ENCODE results near the gene SRGAP1. TPM values are rescaled to one million over a fixed set of nuclear protein-coding genes. Genes with fewer than 3 reads are reported as not detected.

SRGAP1 gene
- total and polyA plus RNA-seq, 7 donors = 0.23 to 5.1 (median 1.5) TPM

DNA sequence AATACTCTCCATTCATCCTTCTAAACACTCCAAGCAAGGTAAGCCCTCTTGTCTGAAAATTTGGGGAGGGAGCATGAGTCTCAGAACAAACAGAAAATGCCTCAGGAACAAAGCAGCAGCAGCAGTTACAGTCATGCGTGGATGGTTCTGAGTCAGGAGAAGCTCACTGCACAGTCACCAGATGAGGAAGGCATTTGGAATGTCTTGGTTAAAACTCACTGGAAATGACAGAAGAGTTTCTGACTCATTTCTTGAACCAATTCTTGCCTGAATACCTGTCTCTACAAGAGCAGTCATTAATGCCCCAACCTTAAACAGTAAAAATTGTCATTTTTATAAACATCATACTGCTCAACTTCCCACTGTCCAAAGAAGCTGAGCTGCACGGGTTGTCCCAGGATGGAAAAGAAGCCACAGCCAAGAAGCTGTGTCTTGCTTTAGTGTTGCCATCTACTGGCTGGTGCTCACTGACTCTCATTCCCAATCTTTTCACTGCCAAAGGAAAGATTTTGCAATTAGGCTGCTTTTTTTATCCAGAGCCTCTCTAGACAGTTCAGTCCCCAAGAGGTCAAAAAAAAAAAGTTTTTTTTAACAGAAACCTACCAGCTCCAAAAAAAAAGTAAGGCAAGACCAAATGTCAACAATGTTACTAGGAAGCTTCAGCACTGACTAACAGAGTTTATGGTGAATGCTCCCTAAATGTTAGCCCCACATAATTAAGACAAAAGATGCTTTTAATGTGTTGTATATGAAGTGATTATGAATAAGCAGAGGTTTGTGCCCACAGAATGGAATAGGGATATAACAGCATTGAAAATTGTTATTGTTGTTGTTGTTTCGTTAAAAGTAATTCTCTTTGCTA, 337.2 kb downstream of the SRGAP1 start:
- 35 to 38% (median 35%) methylated on average over 3 of the region's 3 CpGs for WGBS, 3 donors
- TF ChIP-seq, protein P1, sequence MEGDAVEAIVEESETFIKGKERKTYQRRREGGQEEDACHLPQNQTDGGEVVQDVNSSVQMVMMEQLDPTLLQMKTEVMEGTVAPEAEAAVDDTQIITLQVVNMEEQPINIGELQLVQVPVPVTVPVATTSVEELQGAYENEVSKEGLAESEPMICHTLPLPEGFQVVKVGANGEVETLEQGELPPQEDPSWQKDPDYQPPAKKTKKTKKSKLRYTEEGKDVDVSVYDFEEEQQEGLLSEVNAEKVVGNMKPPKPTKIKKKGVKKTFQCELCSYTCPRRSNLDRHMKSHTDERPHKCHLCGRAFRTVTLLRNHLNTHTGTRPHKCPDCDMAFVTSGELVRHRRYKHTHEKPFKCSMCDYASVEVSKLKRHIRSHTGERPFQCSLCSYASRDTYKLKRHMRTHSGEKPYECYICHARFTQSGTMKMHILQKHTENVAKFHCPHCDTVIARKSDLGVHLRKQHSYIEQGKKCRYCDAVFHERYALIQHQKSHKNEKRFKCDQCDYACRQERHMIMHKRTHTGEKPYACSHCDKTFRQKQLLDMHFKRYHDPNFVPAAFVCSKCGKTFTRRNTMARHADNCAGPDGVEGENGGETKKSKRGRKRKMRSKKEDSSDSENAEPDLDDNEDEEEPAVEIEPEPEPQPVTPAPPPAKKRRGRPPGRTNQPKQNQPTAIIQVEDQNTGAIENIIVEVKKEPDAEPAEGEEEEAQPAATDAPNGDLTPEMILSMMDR (IDR thresholded peaks at IDR 0.05) = peak; percentile 58
- H3K4me3 ChIP-seq = no peak overlapping the region
- peak overlapping the region; percentile 59 for H3K27ac ChIP-seq
- no peaks in the 10 kb centered on the region for H3K36me3 ChIP-seq (ENCODE audit: insufficient read depth in 1 of 2, low read depth in 1 of 2)
- no peaks in the 10 kb centered on the region for H3K9me3 ChIP-seq
- DNase-seq = peak in 1 of 2 donors; percentile 19
- intact Hi-C loops (cut with DNase I) = loop anchor here (1.0 to 5.0 kb wide), 3 partner anchors 76 to 339 kb away; partner anchors contain the start of gene SRGAP1 (in 2 of the 2)
- ATAC-seq = peak; percentile 84 to 94 (median 92)
- no peaks in the 10 kb centered on the region for H3K27me3 ChIP-seq (ENCODE audit: insufficient read depth in 3 of 3, low read length in 2 of 3)
- H3K4me1 ChIP-seq = peaks cover 16% of the 10 kb centered on the region

DNA sequence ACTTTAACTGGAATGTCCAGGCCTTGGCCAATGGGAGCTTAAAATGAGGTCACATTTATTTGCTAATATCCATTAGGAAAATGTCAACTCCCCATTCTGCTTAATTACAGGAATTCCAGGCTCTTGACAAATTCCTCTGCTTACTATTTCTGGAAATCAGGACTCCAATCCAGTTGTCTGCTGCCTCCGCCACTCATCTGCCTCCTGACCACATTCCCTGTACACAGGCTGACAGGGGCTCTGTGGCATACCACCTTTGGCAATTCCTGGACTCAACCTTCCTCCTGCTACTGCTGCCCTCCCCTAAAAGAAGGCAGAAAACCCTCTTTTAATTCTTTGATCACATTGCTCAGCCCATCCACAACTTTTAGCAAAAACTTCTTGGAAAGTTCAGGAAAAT, 339.7 kb downstream of the SRGAP1 start:
- TF ChIP-seq, protein P1 (IDR thresholded peaks at IDR 0.05) = no peak
- WGBS, 3 donors = 89 to 94% (median 91%) methylated on average over 1 of the region's 1 CpG
- H3K4me3 ChIP-seq = no peak overlapping the region
- no peak for DNase-seq
- no peaks in the 10 kb centered on the region for H3K9me3 ChIP-seq
- no peaks in the 10 kb centered on the region for H3K36me3 ChIP-seq (ENCODE audit: insufficient read depth in 1 of 2, low read depth in 1 of 2)
- H3K27me3 ChIP-seq (ENCODE audit: insufficient read depth in 3 of 3, low read length in 2 of 3) = no peaks in the 10 kb centered on the region
- H3K4me1 ChIP-seq = peaks cover 16% of the 10 kb centered on the region
- no peak overlapping the region for H3K27ac ChIP-seq
- intact Hi-C loops (cut with DNase I) = loop anchor here (5.0 kb wide), 2 partner anchors 73 to 342 kb away; partner anchors contain the start of gene SRGAP1 (in 1 of the 2)
- no peak for ATAC-seq

DNA sequence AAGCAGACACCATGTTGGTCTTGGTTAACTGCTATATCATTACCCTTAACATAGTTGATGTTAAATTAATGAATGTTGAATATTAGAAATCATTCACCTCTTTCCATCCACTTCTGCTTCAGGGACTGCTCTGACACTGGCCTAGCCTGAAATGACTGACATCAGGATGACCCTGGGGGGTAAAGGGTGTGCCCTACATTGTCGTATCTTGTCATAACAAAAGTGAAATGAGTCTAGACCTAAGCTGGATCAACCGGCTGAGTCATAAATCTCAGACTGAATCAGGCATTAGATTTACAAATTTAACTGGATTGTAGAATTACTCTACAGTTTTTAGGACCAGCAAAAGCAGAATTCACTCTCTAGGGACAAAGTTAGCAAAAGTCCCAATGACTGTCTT, 342.3 kb downstream of the SRGAP1 start:
- ATAC-seq = no peak
- H3K27ac ChIP-seq = no peak overlapping the region
- H3K4me3 ChIP-seq = no peak overlapping the region
- DNase-seq = no peak
- TF ChIP-seq, protein P1 (IDR thresholded peaks at IDR 0.05) = no peak
- intact Hi-C loops (cut with DNase I) = no loop called here
- peaks cover 5% of the 10 kb centered on the region for H3K4me1 ChIP-seq
- H3K9me3 ChIP-seq = no peaks in the 10 kb centered on the region
- WGBS, 3 donors = 87 to 92% (median 88%) methylated on average over 2 of the region's 2 CpGs
- H3K36me3 ChIP-seq (ENCODE audit: insufficient read depth in 1 of 2, low read depth in 1 of 2) = no peaks in the 10 kb centered on the region
- no peaks in the 10 kb centered on the region for H3K27me3 ChIP-seq (ENCODE audit: insufficient read depth in 3 of 3, low read length in 2 of 3)

DNA sequence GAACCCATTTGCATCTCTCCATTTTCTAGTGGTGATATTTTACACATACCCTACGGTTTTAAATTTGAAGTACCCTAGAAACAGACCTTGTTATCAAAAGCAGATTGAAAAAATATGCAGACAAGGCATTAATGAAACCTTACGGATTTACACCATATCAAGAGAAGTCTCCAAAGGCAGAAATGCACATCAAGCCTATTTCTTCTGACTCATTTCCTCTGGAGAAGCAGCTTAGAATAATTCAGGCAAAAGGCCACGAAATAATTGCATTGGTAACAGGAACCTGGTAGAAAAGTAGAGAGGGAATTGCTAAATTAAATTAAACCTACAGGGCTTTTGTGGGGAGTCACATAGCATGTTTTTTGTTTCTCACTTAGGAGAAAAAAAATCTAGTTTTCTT, 342.9 kb downstream of the SRGAP1 start:
- ATAC-seq (no peak), DNase-seq (no peak)
- Histone ChIP-seq H3K4me3 (no peak overlapping the region), H3K27me3 (ENCODE audit: insufficient read depth in 3 of 3, low read length in 2 of 3) (no peaks in the 10 kb centered on the region), H3K4me1 (no peaks in the 10 kb centered on the region), H3K36me3 (ENCODE audit: insufficient read depth in 1 of 2, low read depth in 1 of 2) (no peaks in the 10 kb centered on the region), H3K27ac (no peak overlapping the region), H3K9me3 (no peaks in the 10 kb centered on the region)
- TF ChIP-seq, protein P1 (IDR thresholded peaks at IDR 0.05) = no peak
- 72 to 73% (median 72%) methylated on average over 3 of the region's 3 CpGs for WGBS, 3 donors
- intact Hi-C loops (cut with DNase I) = no loop called here
